HG03108 (cell line): ENCODE measurements around the gene ARHGAP21.
A peak's percentile ranks its signal among the peaks of the same experiment; 100 is the strongest.
"Not testable (repeated sequence)": the region's sequence is repeated elsewhere in the genome, so short reads cannot be mapped to it uniquely, and the experiment has no call there.

ENCODE experiments used
- ATAC-seq: cut with Tn5 transposase; IDR thresholded peaks from one replicate; pipeline ENCODE4 v1.9.1; 2021; ENCODE audit warnings: moderate library complexity; ENCODE audit not compliant: unreplicated experiment

ARHGAP21 gene

DNA sequence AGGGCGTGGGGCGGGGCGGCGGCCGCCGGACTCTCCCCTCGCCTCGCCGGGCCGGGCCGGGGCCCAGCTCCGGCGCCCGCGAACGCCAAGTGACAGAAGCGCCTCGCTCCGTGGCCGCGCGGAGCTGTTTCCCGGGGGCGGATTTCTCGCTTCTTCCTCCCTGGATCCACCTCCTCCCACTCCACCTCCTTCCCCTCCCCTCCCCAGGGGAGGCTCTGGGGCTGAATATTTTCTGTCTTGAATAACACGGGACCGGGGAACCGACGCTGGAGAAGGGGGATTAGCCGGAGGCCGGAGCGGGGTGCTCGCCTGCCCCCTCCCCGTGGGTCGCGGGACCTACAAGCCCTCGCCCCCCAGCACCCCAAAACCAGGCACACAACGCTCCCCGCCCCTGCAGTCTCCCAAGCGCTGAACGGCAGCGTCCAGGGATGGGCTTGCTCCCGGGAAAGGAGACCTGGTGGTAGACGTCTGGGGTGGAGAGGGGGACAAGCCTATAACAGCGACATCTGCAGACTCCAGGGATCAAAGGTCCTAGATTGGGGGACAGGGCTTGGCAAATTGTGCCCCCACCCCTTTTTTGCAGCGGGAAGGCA, at the start of gene ARHGAP21:
ARHGAP21 (minus strand) TSS at position 100 of the 593 bp plus-strand sequence. CDS start 1,988 bp downstream, outside the sequence.
- ATAC-seq: peak; percentile 3

DNA sequence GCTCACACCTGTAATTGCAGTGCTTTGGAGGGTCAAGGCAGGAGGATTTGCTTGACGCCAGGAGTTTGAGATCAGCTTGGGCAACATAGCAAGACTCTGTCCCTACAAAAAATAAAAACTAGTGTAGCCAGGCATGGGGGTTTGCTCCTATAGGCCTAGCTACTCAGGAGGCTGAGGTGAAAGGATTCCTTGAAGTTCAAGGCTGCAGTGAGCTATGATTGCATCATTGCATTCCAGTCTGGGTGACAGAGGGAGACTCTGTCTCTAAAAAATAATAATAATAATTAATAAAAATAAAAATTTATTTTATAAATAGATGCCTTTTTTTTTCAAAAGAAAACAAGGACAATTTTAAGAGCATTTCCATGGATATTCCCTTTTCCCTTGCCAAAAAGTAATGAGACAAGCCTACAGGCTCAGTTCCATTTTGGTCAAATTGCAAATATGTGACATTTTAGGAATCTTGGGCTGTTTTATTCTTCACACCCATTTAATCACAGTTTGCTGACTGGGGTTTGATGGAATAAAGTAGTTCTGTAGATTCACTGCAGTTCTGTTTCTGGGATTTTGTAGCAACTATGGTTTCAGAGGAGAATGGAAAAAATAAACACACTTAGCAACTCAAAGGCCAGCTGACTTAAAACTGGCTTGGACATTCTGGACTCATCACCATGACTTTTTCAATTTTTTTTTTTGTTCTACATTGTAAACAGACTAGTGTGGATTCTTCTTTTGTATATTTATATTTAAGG, 48.4 kb upstream of the ARHGAP21 start:
- ATAC-seq: no peak

DNA sequence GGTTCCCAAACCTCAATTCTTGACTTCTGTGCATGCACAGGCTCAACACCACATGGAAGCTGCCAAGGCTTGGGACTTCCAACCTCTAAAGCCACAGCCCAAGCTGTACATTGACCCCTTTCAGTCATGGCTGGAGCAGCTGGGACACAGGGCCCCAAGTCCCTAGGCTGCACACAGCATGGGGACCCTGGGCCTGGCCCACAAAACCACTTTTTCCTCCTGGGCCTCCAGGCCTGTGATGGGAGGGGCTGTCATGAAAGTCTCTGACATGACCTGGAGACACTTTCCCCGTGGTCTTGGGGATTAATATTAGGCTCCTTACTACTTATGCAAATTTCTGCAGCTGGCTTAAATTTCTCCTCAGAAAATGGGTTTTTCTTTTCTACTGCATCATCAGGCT, 41.3 kb upstream of the ARHGAP21 start:
- ATAC-seq: not testable (repeated sequence)

DNA sequence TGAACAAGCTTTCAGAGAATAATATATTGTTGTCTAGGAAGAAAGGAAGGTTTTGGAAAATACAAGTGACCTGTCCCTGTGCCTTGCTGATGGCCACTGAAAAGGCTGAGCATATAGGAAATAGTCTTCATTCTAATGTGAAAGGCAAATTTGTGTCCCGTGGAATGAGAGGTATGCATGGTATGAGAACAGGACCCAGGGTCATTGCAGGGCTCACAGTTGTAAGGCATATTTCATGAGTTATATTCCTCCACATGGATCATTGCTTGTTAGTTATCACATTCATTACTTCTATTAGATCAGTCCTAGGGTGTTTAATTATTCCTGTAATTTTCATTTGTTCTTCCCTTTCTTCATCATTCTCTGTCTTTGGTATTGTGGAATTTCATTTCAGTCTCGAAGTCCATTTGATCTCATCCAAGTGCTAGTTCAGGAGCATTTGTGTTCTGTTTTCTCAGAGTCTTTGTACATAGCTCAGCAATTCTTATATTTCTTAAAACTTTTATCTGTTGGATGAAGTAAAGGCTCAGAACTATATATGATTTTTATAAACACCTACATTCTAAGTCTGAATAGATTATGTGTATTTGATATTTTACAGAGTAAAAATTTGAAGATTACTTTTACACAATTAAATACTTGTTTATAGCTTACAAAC, 39.4 kb upstream of the ARHGAP21 start:
- no peak for ATAC-seq

DNA sequence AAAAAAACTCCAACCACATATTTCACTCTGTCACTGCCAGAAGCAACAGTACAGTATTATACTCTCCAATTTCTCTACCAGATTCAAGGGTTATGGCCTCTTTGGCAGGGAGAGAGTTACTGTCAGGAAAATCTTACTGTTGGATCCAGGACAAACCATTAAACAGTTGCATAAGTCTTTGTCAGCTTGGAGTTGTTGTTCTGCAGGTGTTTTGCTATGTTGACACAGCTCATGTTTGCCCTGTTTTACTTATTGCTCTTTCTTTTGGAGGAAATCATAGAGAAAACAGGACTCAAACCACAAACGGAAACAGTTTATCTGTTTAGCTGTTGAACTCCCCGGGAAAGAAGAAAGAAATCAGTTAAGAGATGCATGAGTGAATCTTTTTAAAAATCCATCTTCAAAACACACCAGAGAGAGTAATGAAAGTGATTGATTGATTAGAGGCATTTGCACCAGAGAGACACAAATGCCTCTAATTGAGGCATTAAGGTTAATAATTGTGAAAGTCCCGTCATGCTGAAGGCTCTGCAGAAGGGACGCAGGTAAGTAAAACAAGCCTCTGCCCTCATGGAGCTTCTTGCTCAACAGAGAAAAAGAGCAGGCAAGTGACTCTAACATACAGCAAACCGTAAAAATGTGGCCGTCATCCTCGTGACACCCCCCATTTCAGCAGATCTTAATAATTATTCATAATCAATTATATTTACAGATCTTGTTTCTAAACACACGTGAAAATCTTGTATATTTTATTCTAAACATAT, 38.7 kb upstream of the ARHGAP21 start:
- ATAC-seq: no peak

DNA sequence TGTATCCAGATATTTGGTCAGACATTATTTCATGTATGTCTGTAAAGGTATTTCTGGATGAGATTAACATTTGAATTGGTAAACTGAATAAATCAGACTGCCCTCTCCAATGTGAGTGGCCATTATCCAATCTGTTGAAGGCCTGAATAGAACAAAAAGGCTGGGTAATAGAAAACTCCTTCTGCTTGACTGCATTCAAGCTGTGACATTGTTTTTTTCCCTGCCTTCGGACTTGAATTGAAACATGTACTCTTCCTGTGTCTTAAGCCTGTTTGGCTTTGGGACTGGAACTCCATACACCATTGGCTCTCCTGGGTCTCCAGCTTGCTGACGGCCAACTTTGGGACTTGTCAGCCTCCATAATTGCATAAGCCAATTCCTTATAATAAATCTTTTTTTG, 36.0 kb upstream of the ARHGAP21 start:
- ATAC-seq: no peak

DNA sequence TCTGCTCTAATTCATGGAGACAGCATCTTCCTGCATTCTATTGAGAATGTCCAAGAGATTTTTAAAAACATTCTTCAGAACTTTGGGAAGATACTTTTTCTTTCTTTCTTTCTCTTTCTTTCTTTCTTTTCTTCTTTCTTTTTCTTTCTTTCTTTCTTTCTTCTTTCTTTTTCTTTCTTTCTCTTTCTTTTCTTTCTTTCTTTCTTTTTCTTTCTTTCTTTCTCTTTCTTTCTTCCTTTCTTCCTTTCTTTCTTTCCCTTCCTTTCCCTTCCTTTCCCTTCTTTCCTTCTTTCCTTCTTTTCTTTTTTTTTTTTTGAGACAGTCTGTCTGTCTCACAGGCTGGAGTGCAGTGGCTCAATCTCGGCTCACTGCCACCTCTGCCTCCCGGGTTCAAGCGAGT, 34.6 kb upstream of the ARHGAP21 start:
- not testable (repeated sequence) for ATAC-seq

DNA sequence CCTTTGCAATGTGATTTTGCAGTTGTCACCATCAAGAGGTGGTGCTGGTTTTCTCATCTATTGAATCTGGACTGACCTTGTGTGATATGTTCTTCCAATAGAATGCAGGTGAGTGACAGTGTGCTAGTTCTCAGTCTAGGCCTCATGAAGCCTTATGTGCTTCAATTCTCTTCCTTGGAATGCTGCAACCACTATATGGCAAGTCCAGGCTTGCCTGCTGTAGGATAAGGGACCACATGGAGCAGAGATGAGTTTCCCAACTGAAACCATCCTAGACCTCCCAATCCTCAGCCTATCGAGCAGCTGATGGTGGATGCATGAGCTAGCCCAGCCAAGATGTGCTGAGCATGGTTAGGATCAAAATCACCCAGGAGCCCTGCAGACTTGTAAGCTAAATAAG, 32.6 kb upstream of the ARHGAP21 start:
- no peak for ATAC-seq

DNA sequence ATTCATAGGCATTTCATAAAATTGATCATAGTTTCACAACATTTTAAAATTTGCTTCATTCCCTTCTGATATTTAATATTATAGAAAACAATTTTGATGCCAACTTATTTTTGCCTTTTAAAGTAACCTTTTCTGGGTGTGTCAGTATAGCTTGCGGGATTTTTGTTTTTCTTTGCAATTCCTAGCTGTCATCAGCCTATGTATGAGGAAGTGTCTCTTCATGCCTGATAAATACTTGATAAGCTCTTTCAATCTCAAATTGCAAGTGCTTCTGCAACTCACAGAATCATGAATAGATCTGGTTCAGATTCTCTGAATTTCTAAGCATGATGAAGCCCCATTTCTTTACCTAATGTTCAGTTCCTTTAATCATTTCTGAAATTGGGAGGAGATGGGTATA, 28.0 kb upstream of the ARHGAP21 start:
- ATAC-seq: no peak

DNA sequence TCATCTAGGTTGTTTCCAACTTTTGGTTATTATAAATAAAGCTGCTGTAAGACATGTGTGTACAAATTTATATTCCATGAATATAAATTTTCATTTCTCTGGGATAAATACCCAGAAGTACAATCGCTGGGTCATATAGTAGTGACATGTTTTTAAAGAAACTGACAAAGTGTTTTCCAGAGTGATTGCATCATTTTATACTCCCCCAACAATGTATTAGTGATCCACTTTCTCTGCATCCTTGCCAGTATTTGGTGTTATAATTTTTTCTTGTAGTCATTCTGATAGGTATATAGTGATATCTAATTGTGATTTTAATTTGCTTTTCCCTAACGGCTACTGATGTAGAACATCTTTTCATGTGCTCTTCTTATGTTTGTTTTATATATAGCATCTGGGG, 27.0 kb upstream of the ARHGAP21 start:
- no peak for ATAC-seq

DNA sequence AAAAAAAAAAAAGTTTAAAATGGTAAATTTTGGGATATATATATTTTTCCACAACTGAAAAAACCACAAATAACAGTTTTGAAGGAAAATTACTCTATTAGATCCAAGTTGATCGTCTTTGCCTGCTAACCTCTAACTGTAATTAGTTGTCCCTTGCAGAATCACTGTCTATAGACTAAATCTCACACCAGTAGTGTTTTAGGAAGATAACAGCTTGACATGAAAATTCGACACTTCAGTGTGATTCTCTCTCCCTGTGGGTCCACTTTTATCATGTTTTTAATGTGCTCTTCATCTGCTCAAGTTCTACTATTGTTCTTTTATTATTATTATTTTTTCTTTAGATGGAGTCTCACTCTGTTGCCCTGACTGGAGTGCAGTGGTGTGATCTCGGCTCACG, 24.5 kb upstream of the ARHGAP21 start:
- no peak for ATAC-seq

DNA sequence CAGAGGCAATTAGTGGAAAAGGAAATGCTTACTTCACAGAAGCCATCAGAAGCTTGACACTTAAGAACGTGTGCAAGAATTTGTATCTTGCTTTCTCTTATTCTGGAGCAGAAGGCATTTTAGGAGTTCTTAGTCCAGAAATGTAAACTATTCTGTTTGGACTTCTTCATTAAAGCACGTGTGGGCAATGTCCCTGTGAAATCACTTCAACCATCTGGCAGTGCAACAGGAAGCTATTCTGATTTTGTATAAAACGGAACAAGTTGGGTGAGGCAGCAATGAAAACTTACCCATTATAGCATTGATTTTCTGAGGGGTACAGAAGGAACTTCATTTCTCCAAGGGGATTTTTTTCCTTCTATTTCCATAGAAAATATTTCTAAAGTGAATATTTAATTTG, 21.3 kb upstream of the ARHGAP21 start:
- ATAC-seq: no peak

DNA sequence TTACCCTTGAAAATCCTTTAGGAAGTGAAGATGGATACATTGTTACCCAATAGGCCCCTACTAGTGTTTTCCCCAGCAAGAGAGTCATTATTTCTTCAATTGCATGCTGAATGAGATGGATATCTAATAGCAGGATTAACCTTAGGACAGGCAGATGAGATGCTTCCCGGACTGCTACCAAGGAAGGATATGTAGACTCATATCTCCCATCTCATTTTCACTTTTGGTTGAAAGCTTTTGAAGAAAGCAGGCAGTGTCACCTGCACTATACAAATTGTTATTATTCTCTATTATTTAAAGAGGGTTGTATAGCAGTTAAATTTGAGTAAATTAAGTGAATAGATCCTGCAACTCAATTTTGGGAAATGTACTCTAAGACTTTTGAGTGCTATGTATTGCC, 17.0 kb upstream of the ARHGAP21 start:
- ATAC-seq: no peak

DNA sequence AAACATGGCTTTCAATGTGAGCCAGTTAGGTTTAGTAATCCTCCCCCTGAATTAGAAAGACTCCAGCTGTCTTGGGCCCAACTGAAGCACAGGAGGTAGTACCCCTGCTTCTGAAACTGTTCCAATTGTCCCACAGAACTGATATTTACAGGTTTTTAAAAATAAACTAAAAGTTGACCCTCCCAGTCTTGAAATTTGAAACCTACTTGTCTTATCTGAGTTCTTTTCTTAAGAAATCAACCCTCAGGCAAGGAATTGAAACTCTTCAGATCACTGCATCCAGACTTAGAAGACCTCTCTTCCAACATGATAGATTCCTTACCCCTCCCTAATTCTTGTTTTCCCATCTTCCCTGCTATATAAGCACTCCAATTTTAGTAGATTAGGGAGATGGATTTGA, 13.3 kb upstream of the ARHGAP21 start:
- ATAC-seq: no peak

DNA sequence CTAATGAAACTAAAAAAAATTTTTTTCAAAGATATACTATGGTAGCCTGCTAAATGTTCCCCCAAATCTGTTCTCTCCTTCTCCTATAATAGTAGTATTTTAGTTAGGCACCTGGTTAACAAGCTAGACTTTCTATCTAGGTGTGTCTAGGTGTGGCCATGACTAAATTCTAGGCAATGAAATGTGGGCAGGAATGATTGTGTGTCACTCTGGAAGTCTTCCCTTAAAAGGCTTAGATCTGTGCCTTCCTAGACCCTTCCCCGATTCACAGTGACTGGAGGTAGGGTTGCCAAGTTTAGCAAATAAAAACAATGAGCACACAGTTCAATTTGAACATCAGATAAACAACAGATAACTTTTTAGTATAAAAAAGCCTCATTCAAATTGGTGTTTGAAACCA, 8.3 kb upstream of the ARHGAP21 start:
- no peak for ATAC-seq

DNA sequence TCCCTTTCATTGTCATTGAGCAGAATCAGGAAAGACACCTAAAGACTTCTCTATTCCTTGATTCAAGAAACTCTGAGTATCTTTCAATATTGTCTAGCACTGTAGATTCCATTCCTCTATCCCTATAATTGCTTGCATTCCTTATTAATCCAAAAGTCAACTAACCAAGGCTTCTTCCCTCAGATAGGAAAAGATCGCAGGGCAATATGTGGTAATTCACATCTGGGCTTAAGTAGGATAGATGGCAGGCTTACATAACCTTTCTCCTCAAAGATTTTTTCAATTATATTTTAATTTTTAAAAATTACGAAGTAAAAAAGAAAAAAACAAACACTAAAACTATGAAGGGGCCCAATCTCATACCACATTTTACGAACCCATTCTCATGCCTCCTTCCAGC, 7.1 kb upstream of the ARHGAP21 start:
- no peak for ATAC-seq

DNA sequence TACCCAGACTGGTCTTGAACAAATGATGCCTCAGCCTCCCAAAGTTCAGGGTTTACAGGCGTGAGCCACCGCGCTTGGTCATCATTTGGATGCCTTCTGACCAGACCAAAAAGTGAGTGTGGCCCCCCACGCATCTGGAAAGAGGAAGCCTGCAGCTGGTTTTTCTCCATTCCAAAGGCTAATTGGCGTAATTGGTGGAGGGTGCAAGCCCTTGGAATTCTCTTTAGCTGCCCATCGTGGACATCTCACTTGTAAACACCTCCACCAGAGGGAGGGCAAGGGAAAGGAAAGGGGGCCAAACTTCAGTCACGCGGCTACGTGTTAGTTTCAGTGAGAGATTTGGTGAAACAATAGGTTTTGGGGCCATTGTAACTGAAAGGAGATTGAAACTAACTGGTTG, 4.1 kb upstream of the ARHGAP21 start:
- no peak for ATAC-seq

DNA sequence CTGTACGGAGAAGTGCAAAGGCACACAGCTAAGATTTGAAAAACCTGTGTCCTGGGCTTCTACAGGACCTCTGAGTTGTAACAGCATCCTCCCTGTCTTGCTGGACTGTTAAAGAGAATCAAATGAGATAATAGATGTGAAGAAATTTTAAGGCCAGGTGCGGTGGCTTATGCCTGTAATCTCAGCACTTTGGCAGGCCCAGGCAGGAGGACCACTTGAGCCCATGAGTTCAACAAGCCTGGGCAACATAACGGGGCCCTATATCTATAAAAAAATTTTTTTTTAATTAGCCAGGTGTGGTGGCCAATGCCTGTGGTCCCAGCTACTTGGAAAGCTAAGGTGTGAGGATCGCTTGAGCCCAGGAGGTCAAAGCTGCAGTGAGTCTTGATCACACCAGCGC, 2.9 kb upstream of the ARHGAP21 start:
- no peak for ATAC-seq

DNA sequence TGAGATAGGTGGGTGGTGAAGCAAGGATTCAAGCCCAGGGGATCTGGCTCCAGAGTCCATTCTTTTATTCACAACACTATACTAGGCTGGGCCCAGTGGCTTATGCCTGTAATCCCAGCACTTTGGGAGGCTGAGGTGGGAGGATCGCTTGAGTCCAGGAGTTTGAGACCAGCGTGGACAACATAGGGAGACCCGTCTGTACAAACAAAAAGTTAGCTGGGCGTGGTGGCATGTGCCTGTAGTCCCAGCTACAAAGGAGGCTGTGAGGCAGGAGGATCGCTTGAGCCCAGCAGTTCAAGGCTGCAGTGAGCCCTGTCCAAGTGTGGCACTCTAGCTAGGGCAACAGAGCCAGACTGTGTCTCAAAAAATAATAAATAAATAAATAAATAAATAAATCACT, 2.3 kb upstream of the ARHGAP21 start:
- ATAC-seq: not testable (repeated sequence)

DNA sequence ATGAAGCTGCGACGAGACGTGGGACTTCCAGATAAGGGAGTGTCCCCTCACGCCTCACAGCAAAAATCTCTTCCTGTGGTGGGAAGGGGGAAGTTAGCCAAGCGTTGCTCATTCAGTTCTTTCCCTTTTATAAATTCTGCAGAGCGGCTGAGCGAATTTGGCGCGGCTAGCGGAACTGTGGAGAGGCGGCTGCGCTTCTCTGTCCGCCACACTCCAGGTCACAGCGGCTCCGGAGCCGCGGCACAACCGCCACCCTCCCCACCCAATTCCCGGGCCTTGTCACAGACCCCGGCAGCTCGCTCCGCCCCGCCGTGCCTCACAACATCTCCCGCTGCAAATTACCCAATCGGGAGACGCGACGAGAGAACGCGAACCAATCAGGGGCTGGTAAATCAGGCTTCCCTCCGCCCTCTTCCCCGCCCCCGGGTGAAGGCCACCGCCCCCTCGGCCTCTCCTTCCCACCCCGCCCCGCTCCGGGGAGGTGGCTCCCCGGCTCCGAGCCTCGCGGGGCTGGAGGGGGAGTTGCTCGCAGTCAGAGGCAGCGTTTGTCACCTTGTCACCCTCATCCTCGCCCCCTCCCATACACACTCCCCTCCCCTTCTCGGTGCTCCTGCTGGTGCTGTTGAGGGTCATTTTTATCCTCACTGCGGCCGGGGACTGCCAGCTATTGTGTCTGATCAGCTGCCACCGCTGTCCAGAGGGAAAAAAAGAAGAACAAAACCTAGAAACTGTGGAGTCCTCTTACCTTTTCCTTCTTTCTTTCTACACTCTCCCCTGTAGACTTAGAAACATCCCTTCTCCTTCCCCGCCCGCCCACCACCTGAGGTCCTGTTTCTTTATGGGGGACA, 918 bp upstream of the ARHGAP21 start:
- peak; percentile 82 for ATAC-seq

DNA sequence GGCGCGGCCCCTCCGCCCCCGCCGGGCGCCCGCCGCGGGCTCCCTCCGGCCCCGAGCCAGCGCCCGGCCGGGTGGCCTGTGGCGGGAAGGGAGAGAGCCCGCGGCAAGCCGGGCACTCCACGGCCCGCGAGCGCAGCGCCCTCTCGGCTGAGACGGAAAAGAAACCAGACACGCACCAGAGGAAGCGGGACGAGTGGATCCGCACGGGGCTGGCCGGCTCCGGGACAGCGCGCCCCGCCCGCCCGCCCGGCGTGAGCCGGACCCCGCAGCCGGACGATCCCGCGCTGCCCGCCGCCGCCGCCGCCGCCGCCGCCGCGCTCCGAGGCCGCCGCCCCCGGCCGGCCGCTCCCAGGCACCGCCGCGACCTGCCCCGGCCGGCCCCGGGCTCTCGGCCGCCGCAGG, 300 bp downstream of the ARHGAP21 start:
- peak; percentile 21 for ATAC-seq
